HG02588 (cell line): ENCODE measurements around the gene EBLN2.
"Not testable (repeated sequence)": the region's sequence is repeated elsewhere in the genome, so short reads cannot be mapped to it uniquely, and the experiment has no call there.

Experiments used
- ATAC-seq: cut with Tn5 transposase; IDR thresholded peaks from one replicate; pipeline ENCODE4 v1.9.1; 2021; ENCODE audit warnings: mild to moderate bottlenecking, moderate library complexity; ENCODE audit not compliant: unreplicated experiment

EBLN2 gene

GRCh38 chr3:73056845-73057150, 4.7 kb upstream of the EBLN2 start:
- ATAC-seq = no peak

- no peak for ATAC-seq
Observed at GRCh38 chr3:73060302-73060723, 1.1 kb upstream of the EBLN2 start.

- ATAC-seq = not testable (repeated sequence)
Observed at GRCh38 chr3:73066243-73066642, 4.8 kb downstream of the EBLN2 start.

- ATAC-seq = no peak
Observed at GRCh38 chr3:73068419-73068818, 7.0 kb downstream of the EBLN2 start.

GRCh38 chr3:73069187-73069586, 7.7 kb downstream of the EBLN2 start:
- ATAC-seq = no peak

GRCh38 chr3:73069775-73070444, 8.5 kb downstream of the EBLN2 start:
- no peak for ATAC-seq

- ATAC-seq = no peak
Observed at GRCh38 chr3:73070675-73071575, 9.5 kb downstream of the EBLN2 start.

- no peak for ATAC-seq
Observed at GRCh38 chr3:73071952-73072351, 10.5 kb downstream of the EBLN2 start.

GRCh38 chr3:73072634-73073033, 11.2 kb downstream of the EBLN2 start:
- no peak for ATAC-seq

- no peak for ATAC-seq
Observed at GRCh38 chr3:73073091-73073707, 11.7 kb downstream of the EBLN2 start.

GRCh38 chr3:73074781-73075180, 13.3 kb downstream of the EBLN2 start:
- no peak for ATAC-seq

- no peak for ATAC-seq
Observed at GRCh38 chr3:73080216-73080966, 18.9 kb downstream of the EBLN2 start.

GRCh38 chr3:73081140-73081539, 19.7 kb downstream of the EBLN2 start:
- no peak for ATAC-seq

GRCh38 chr3:73084170-73084569, 22.7 kb downstream of the EBLN2 start:
- no peak for ATAC-seq

GRCh38 chr3:73086071-73086494, 24.6 kb downstream of the EBLN2 start:
- no peak for ATAC-seq

GRCh38 chr3:73094129-73094528, 32.7 kb downstream of the EBLN2 start:
- no peak for ATAC-seq

GRCh38 chr3:73094951-73095350, 33.5 kb downstream of the EBLN2 start:
- ATAC-seq = no peak

GRCh38 chr3:73096169-73096568, 34.7 kb downstream of the EBLN2 start:
- no peak for ATAC-seq

- ATAC-seq = no peak
Observed at GRCh38 chr3:73098026-73098425, 36.6 kb downstream of the EBLN2 start.

GRCh38 chr3:73098873-73099272, 37.4 kb downstream of the EBLN2 start:
- ATAC-seq = no peak
